GM23338 (cell line): Measurements from ENCODE around the gene KIRREL3. TPM values are rescaled to one million over a fixed set of nuclear protein-coding genes. Genes with fewer than 3 reads are reported as not detected.

Source experiments
- ATAC-seq: fragments of 200-7000 bp; cut with Tn5 transposase; 3 replicates; pipeline ENCODE4 v1.9.1; 2020
- DNase-seq: peaks from one replicate; pipeline ENCODE4 v3.0.0-alpha.2; 2015; ENCODE audit warnings: low spot score
- H2AFZ ChIP-seq: fragments of 200-600 bp; sonication (generic); 2 replicates; pipeline ENCODE4 v1.8.0; 2016; ENCODE audit warnings: antibody characterized with exemption, mild to moderate bottlenecking, moderate library complexity
- H3F3A ChIP-seq: fragments of 200-600 bp; sonication (generic); replicated peaks from 2 replicates; pipeline ENCODE4 v1.8.0; 2017; ENCODE audit warnings: antibody characterized with exemption, mixed run types, low read depth
- H3K27ac ChIP-seq: fragments of 200-600 bp; sonication (generic); 2 replicates; pipeline ENCODE4 v1.6.1; 2016; ENCODE audit warnings: low read depth
- H3K27me3 ChIP-seq: fragments of 200-600 bp; sonication (generic); 2 replicates; pipeline ENCODE4 v1.8.0; 2016; ENCODE audit warnings: mild to moderate bottlenecking, mixed run types, moderate library complexity; ENCODE audit not compliant: insufficient read depth
- H3K36me3 ChIP-seq: fragments of 200-600 bp; sonication (generic); 2 replicates; pipeline ENCODE4 v1.8.0; 2016; ENCODE audit warnings: mild to moderate bottlenecking; ENCODE audit not compliant: insufficient read depth
- H3K4me1 ChIP-seq: fragments of 200-600 bp; sonication (generic); 2 replicates; pipeline ENCODE4 v1.8.0; 2016; ENCODE audit warnings: mild to moderate bottlenecking, moderate library complexity; ENCODE audit not compliant: insufficient read depth
- H3K4me2 ChIP-seq: fragments of 200-600 bp; sonication (generic); 2 replicates; pipeline ENCODE4 v1.7.1; 2017; ENCODE audit warnings: mixed run types
- H3K4me3 ChIP-seq: fragments of 200-600 bp; sonication (generic); 2 replicates; pipeline ENCODE4 v1.6.1; 2016; ENCODE audit warnings: mixed run types
- H3K79me2 ChIP-seq: fragments of 200-600 bp; sonication (generic); replicated peaks from 2 replicates; pipeline ENCODE4 v1.8.0; 2017; ENCODE audit warnings: mild to moderate bottlenecking; ENCODE audit not compliant: insufficient read depth
- H3K9me2 ChIP-seq: fragments of 200-600 bp; sonication (generic); 2 replicates; pipeline ENCODE4 v1.8.0; 2017; ENCODE audit not compliant: insufficient read depth
- H4K20me1 ChIP-seq: fragments of 200-600 bp; sonication (generic); replicated peaks from 2 replicates; pipeline ENCODE4 v1.8.0; 2017; ENCODE audit warnings: mild to moderate bottlenecking; ENCODE audit not compliant: insufficient read depth
- H3K27ac Mint-ChIP-seq: 2 replicates; pipeline ENCODE4 v1.8.0; 2020; ENCODE audit warnings: inconsistent platforms, mild to moderate bottlenecking, moderate library complexity, mixed read lengths
- H3K27me3 Mint-ChIP-seq: 3 replicates; pipeline ENCODE4 v1.8.0; 2022; ENCODE audit warnings: low read depth, mild to moderate bottlenecking, moderate library complexity, mixed read lengths, inconsistent platforms; ENCODE audit not compliant: insufficient read depth, poor library complexity
- H3K36me3 Mint-ChIP-seq: 3 replicates; pipeline ENCODE4 v1.8.0; 2021; ENCODE audit warnings: low read depth, mild to moderate bottlenecking, inconsistent platforms, moderate library complexity, mixed read lengths
- H3K4me1 Mint-ChIP-seq: 3 replicates; pipeline ENCODE4 v1.8.0; 2020; ENCODE audit warnings: mild to moderate bottlenecking, inconsistent platforms, mixed read lengths
- H3K4me3 Mint-ChIP-seq: 3 replicates; pipeline ENCODE4 v1.8.0; 2021; ENCODE audit warnings: moderate library complexity, mild to moderate bottlenecking, inconsistent platforms, mixed read lengths
- H3K9me3 Mint-ChIP-seq: 3 replicates; pipeline ENCODE4 v1.8.0; 2020; ENCODE audit warnings: moderate library complexity, mild to moderate bottlenecking, inconsistent platforms, mixed read lengths
- CREB1 ChIP-seq: fragments of 250-450 bp; sonication (Bioruptor Pico); IDR thresholded peaks from 2 replicates; pipeline ENCODE4 v1.5.0; 2020; ENCODE audit warnings: low read depth, mild to moderate bottlenecking, moderate library complexity
- ETS1 ChIP-seq: IDR thresholded peaks from 2 replicates; pipeline ENCODE4 v1.6.1; 2016; ENCODE audit warnings: antibody characterized with exemption
- EZH2 ChIP-seq: fragments of 200-600 bp; sonication (generic); IDR thresholded peaks from one replicate; pipeline ENCODE4 v1.8.0; 2017; ENCODE audit warnings: antibody characterized with exemption, mild to moderate bottlenecking, low read depth; ENCODE audit not compliant: unreplicated experiment
- JUNB ChIP-seq: IDR thresholded peaks from one replicate; pipeline ENCODE4 v1.6.1; 2016; ENCODE audit warnings: antibody characterized with exemption; ENCODE audit not compliant: unreplicated experiment
- NANOG ChIP-seq: IDR thresholded peaks from 2 replicates; pipeline ENCODE4 v1.6.1; 2016; ENCODE audit warnings: antibody characterized with exemption, borderline replicate concordance
- POLR2AphosphoS5 ChIP-seq: IDR thresholded peaks from 2 replicates; pipeline ENCODE4 v1.6.1; 2016; ENCODE audit warnings: antibody characterized with exemption, low read depth
- REST ChIP-seq: IDR thresholded peaks from one replicate; pipeline ENCODE4 v1.6.1; 2018; ENCODE audit warnings: antibody characterized with exemption; ENCODE audit not compliant: unreplicated experiment
- STAT1 ChIP-seq: IDR thresholded peaks from one replicate; pipeline ENCODE4 v1.6.1; 2016; ENCODE audit warnings: antibody characterized with exemption; ENCODE audit not compliant: unreplicated experiment
- ZNF114 ChIP-seq: fragments of 250-450 bp; sonication (Bioruptor Pico); IDR thresholded peaks from 2 replicates; pipeline ENCODE4 v1.5.0; 2020; ENCODE audit warnings: mild to moderate bottlenecking, moderate library complexity
- ZNF331 ChIP-seq: fragments of 250-450 bp; sonication (Bioruptor Pico); IDR thresholded peaks from 2 replicates; pipeline ENCODE4 v1.5.0; 2020; ENCODE audit warnings: low read depth, mild to moderate bottlenecking, moderate library complexity
- polyA plus RNA-seq: library from polyadenylated mRNA; unstranded; fragments of >200 nt; fragmentation: Nextera tagmentation; extraction: Ambion mirVana; gene quantifications from 2 replicates; pipeline ENCODE4 v1.2.1, GENCODE V29; 2016
- total RNA-seq: library from RNA; depleted of rRNA; stranded (reverse); fragments of >200 nt; shearing (Covaris generic); gene quantifications from 2 replicates; pipeline ENCODE4 v1.2.3, GENCODE V29; 2014

Gene KIRREL3
- total and polyA plus RNA-seq, 2 experiments from 2014 or later = 0.13 to 1.5 TPM

- no peak; the same call in 2 of the 3 replicates for ATAC-seq
- H3K4me3 ChIP-seq = no peak overlapping the region
- no peak overlapping the region for H3K27ac ChIP-seq
- H3K4me2 ChIP-seq = peak overlapping the region; percentile 63
- no peaks in the 10 kb centered on the region for H3K79me2 ChIP-seq
- Mint-ChIP-seq H3K9me3 (no peaks in the 10 kb centered on the region; the same call in 1 of the 3 replicates), H3K36me3 (no peaks in the 10 kb centered on the region), H3K27ac (no peak overlapping the region), H3K27me3 (no peaks in the 10 kb centered on the region), H3K4me3 (no peak overlapping the region), H3K4me1 (peaks cover 36% of the 10 kb centered on the region)
- peaks cover 6% of the 10 kb centered on the region; the same call in 1 of the 2 replicates for H3K9me2 ChIP-seq
- no peaks in the 10 kb centered on the region for H3F3A ChIP-seq
- H4K20me1 ChIP-seq = no peaks in the 10 kb centered on the region
- no peak overlapping the region for H2AFZ ChIP-seq
- no peaks in the 10 kb centered on the region for H3K27me3 ChIP-seq
- DNase-seq = no peak
- peaks cover 18% of the 10 kb centered on the region; the same call in 1 of the 2 replicates for H3K4me1 ChIP-seq
- no peaks in the 10 kb centered on the region; the same call in 1 of the 2 replicates for H3K36me3 ChIP-seq
- TF ChIP-seq EZH2 (no peak), ZNF331 (no peak), ZNF114 (CRISPR knock-in tag) (no peak), POLR2AphosphoS5 (no peak), REST (no peak), ETS1 (no peak), NANOG (no peak), JUNB (no peak)
Observed at GRCh38 chr11:126823274-126823673, 177.3 kb downstream of the KIRREL3 start.

- H3K27me3 Mint-ChIP-seq = no peaks in the 10 kb centered on the region
- ATAC-seq = no peak
- TF ChIP-seq NANOG (no peak), ZNF331 (no peak), ETS1 (no peak), CREB1 (no peak), EZH2 (no peak), POLR2AphosphoS5 (no peak), STAT1 (no peak)
Observed at GRCh38 chr11:126821827-126822226, 178.7 kb downstream of the KIRREL3 start.

More at GRCh38 chr11:126821827-126822226, 178.7 kb downstream of the KIRREL3 start:
- H2AFZ ChIP-seq = no peak overlapping the region
- no peaks in the 10 kb centered on the region for H3K27me3 ChIP-seq
- no peak overlapping the region for H3K27ac ChIP-seq
- peaks cover 21% of the 10 kb centered on the region for H3K4me1 ChIP-seq
- no peaks in the 10 kb centered on the region for H3F3A ChIP-seq
- Mint-ChIP-seq H3K9me3 (no peaks in the 10 kb centered on the region; the same call in 1 of the 3 replicates), H3K36me3 (no peaks in the 10 kb centered on the region), H3K4me3 (no peak overlapping the region), H3K27ac (no peak overlapping the region), H3K4me1 (peaks cover 39% of the 10 kb centered on the region)
- H4K20me1 ChIP-seq = no peaks in the 10 kb centered on the region
- no peaks in the 10 kb centered on the region; the same call in 1 of the 2 replicates for H3K36me3 ChIP-seq
- DNase-seq = no peak
- no peak overlapping the region for H3K4me3 ChIP-seq
- H3K9me2 ChIP-seq = peaks cover 6% of the 10 kb centered on the region; the same call in 1 of the 2 replicates
- H3K4me2 ChIP-seq = no peak overlapping the region
- H3K79me2 ChIP-seq = no peaks in the 10 kb centered on the region
